Activated T-cell treated with anti-CD3 and anti-CD28 coated beads for 48 hours (primary cell): ENCODE data around the gene YBX2.

ENCODE experiments used
- DNase-seq: peaks from one replicate; pipeline ENCODE4 v3.0.0-alpha.2; 2020; ENCODE audit warnings: low read depth

YBX2 gene

DNA sequence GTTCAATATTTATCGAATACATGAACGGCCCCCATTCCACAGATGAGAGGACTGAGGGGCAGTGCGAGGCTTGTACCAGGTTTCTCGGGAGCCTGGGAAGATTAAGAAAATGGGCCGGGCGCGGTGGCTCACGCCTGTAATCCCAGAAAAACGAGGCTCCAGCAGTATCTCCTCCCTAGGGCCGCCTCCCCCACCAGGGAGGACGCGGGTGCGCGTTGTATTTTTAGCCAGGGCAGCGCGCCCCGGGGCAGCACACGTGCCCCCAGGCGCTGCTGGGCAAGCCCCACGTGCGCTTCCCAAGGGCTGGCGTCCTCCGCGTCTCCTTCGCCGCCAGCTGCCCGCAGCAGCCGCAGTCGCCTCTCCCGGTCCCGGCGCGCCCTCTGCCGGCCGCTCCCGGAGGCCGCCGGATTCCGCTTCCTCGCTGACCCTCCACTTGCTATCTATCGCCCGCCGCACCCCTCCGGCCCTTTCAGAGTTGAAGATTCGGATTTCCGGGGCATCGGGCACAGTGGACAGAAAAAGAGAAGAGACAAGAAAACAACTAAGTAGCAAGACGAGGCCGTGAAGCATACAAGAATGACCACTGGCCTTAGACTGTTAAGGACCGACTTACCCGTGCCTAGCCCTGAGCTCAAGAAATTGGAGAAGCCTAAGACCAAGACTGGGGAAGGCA is 1.9 kb upstream of the YBX2 start:
- peak; percentile 72 for DNase-seq

DNA sequence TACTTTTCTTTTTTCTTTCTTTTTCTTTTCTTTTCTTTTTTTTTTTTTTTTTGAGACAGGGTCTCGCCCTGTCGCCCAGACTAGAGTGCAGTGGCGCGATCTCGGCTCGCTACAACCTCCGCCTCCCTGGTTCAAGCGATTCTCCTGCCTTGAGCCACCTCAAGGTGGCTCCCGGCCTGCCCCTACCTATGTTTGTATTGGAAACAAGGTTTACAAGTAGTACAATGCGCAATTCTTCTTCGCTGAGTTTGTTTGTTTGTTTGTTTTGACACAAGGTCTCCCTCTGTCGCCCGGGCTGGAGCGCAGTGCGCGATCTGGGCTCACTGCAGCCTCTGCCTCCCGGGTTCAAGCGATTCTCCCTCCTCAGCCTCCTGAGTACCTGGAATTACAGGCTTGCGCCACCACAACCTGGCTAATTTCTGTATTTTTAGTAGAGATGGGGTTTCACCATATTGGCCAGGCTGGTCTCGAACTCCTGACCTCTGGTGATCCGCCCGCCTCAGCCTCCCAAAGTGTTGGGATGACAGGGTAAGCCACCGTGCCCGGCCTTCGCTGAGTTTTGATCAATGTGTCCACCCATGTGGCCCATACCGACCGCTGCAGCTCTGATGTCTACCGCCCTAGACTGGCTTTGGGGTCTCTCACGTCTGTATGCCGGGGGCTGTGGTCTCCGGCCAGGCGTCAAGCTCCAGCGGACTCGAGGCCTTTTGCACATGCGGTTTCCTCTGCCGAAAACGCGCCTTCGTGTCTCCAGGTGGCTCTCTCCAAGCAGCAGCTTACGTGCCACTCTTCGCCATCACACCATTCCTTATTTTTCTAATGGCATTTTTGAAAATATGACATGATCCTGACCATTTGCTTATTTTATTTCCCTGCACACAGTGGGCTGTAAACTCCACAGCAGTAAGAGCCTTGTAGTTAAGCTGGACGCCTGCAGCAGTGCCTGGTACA is 1.1 kb upstream of the YBX2 start:
- no peak for DNase-seq

DNA sequence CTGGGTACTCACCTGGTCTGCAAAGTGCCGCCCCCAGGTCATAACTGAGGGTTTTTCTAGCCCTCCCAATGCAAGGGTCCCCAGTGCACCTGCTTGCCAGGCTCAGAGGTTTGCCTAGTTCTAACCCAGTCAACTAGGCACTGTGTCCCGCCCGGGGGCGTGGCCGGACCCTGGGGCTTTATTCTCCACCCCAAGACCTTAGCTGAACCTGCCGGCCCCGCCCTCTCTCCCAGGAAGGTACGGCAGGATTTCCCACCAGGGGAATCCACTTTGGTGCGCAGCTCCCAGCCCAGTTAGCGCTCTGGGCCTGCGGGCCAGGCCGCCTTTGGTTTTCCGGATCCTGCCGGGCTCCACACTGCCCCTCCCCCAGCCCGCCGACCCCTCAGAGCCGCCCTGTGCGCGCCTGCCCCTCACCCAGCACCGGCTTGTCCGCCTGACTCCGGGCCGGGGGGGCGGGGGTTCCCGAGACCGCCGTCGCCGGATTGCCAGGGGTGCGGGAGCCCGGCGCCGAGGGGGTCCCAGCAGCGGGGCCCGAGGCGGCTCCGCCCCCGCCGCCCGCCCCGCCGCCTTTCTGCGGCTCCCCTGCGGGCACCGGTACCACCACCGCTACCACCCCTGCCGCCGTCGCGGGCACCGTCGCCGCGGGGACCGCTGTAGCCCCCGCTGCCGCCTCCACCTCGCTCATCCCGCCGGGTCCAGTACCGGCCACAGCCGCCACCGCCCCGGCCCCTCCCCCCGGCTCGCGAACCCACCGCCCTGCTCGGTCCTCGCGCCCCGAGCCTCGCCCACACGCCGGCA is 424 bp downstream of the YBX2 start:
- DNase-seq: no peak

DNA sequence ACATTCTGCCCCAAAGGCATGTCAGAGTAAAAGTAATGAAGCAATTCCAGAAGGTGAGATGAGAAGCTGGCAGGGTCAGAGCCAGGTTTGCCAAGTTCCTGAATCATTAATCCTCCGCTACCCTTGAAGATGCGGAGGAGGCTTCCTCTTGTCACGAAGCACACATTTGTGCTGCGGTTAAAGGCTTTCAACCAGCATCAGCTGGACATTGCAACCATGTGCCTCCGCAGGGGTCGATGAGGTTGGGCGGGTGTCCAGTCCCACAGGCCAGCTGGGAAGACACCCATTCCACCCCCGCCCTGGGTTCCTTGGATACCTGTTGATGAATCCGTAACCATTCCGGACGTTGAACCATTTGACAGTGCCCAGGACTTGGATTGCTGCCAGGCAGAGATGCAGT is 1.3 kb downstream of the YBX2 start:
- no peak for DNase-seq

DNA sequence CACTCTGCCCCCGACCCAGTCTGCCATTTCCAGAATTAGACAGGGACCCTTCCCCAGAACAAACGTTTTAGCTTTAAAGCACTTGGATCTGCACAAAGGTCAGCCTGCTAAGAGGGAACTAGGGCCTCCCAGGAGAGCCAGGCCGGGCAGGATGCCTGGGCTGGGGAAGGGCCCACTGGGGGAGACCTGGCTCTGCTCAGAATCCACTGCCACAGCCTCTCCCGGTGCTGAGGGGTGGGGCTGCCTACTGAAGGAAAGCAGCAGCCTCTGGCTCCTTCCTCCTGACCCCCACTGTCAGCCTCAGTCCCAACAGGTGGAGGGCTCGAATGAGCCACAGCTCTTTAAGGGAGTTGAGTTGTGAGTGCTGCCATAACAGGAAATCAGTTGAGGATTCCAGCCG is 1.7 kb downstream of the YBX2 start:
- no peak for DNase-seq

DNA sequence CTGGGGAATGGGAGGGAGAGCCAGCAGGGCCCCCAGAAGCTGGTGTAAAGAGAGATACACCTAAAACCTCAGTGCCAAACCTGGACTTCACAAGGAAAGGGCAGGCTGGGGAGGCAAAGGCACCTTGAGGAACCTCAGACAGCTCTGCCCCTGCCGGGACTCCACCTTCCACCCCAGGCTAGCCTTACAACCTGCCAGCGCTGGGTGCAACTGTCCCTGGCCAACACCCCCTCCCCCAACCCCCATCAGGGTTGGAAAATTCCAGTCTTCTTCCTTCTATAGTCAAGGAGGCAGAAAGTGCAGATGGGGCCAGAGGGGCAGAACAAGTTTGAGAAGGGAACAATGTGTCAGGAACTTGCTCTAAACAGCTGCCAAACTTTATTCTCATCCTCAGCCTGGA is 2.2 kb downstream of the YBX2 start:
- no peak for DNase-seq

DNA sequence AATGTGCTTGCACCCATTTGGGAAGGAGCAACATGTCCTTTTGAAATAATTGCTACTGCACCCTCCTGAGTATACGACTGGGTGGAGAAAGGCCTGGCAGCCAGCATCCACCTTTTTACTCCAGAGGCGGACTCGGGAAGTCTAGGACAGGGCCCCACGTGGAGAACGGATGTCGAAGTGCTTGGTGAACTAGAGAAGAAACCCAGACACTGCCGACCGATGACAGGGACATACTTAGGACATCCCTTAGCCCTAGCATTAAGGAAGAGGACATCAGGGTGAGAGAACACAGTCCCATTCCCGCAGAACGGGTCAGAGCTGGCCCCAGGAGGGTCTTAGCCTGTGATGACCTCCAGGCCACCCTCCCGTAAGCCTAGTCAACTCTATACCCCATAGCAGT is 3.8 kb downstream of the YBX2 start:
- DNase-seq: no peak

DNA sequence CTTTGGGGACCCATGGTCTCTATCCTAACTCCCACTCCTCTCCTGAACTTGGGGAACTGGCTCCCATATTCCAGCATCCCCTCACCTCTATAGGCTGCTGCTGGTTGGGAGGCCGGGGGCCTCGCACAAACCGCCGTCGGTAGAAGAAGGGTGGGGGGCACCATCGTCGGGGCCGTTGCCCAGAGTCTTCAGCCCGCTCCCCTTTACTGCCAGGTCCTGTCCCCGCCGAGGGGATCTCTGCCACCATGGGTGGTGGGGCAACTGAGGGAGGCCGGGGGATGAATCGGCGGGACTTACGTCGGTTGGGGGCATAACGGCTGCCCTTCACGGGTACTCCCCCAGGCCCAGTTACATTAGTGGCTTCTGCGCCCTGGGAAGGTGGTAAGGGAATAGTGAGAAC is 4.3 kb downstream of the YBX2 start:
- DNase-seq: no peak

DNA sequence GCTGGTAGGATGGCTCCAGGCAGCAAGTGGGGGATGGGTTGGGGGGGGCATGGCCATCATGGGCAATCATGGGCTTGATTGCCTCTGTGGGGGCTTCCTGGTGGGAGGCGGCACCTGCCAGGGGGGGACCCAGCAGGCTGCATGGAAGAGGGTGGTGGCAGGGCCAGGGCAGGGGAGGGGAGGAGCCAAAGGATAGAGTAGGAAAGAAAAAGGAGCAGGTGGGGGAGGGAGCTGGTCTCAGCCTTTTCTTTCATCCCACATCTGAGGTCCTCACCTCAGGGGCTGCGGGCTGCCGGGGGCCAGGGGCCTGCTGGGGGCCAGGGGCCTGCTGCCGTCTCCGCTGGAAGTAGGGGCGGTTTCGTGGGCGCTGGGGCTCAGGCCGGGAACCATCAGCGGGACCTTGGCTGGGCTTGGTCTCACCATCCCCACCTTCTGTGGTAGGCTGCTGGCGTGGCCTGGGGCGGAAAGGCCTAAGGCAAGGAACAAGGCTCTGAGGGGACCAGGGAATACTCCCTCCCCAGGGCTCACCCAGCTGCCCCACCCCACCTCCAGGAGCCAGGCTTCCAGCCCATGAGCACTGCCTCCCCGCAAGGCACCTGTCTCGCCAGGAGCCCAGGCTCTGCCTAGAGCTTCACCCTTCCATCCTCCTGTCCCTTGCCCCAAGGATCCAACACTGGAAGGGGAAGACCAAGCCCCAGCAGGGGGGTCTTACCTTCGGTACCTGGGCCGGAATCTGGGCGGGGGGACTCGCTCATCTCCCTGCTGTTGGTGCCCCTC is 5.0 kb downstream of the YBX2 start:
- no peak for DNase-seq

DNA sequence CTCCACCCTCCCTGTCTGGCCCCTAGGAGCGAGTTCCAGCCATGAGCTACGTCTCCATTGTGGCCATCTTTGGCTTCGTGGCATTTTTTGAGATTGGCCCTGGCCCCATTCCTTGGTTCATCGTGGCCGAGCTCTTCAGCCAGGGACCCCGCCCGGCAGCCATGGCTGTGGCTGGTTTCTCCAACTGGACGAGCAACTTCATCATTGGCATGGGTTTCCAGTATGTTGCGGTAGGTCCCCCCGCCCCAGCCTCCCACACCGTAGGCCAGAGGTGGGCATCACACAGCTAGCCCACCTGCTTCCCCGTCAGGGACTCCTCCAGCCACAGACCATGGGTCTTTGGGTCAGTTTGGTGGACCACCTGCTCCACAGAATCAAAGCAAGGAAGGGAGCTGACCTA is 8.8 kb downstream of the YBX2 start:
- no peak for DNase-seq

DNA sequence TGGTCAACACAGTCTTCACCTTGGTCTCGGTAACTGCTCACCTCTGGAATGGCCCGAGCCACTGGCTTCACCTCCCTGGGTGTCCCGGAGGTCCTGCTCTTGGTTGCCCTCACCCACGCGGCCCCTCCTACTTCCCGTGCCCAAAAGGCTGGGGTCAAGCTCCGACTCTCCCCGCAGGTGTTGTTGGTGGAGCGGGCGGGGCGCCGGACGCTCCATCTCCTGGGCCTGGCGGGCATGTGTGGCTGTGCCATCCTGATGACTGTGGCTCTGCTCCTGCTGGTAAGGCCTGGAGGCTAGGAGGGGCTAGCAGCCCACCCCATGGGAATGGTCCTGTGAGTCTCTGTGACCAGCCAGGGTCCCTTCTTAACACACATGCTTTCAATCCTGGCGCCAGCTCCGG is 9.5 kb downstream of the YBX2 start:
- DNase-seq: no peak

DNA sequence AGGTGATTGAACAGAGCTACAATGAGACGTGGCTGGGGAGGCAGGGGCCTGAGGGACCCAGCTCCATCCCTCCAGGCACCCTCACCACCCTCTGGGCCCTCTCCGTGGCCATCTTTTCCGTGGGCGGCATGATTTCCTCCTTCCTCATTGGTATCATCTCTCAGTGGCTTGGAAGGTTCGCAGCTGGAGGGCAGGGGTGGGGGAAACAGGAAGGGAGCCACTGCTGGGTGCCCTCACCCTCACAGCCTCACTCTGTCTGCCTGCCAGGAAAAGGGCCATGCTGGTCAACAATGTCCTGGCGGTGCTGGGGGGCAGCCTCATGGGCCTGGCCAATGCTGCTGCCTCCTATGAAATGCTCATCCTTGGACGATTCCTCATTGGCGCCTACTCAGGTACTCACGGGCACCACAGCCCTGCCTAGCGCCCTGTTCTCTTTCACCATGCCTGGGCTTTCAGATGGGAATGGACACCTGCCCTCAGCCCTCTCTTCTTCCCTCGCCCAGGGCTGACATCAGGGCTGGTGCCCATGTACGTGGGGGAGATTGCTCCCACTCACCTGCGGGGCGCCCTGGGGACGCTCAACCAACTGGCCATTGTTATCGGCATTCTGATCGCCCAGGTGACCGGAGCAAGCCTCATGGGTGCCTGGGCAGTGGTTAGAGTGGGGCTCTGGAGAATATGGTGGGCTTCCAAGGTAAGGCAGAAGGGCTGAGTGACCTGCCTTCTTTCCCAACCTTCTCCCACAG is 10.8 kb downstream of the YBX2 start:
- no peak for DNase-seq

DNA sequence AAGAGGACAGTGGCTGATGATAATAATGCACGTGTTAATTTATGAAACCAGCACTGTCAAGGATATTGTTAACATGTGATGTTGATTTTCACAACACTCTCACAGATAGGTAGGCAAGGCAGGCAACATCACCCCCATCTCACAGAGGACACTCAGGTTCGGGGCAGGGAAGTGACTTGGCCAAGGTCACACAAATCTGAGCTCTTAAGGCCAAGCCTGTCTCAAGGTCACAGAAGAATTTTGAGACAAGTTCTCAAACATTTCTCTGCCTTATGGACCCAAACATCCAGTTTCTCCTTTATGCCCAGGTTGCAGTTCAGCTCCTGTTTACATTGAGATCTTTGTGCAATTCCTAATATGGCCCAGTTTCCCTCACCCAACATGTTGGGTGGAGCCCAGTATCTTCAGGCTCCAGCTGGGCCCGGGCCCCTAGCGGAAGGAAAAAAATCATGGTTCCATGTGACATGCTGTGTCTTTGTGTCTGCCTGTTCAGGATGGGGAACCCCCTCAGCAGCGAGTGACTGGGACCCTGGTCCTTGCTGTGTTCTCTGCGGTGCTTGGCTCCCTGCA is 11.6 kb downstream of the YBX2 start:
- DNase-seq: no peak

DNA sequence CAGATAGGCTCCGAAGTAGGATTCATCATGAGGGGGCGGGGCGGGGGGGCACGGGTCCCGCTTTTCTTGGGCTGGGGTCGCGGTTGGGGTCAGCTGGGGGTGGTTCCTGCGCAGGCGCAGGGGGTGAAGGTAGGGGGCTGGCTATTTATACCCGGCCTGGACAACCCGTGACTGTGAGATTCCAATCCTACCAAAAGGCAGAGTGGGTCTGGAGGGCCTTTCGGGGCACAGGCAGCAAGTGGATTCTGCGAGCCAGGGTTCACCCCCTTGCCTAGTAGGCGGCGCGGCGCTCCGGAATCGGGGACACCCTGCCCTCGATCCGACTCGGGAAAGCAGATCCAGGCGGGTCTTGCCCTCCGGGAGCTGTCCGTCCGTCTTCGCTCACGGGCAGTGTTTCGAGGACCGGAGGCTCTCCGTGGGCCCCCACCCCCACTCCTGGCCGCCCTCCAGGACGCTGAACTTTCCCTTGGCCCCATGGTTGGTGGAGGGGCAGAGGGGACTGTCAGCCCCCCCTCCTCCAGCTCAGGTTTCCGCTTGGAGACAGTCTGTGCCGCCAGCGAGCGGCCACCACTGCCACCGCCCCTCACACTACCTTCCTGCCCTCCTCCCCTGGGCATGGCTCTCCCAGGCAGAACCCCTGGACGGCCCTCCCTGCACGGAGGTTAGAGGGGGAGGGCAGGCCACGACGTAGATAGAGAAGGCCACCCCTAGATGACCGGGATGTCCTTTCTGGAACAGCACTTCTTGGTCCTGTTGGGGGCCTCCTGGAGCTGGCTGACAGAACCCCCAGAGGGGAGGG is 12.3 kb downstream of the YBX2 start:
- no peak for DNase-seq

DNA sequence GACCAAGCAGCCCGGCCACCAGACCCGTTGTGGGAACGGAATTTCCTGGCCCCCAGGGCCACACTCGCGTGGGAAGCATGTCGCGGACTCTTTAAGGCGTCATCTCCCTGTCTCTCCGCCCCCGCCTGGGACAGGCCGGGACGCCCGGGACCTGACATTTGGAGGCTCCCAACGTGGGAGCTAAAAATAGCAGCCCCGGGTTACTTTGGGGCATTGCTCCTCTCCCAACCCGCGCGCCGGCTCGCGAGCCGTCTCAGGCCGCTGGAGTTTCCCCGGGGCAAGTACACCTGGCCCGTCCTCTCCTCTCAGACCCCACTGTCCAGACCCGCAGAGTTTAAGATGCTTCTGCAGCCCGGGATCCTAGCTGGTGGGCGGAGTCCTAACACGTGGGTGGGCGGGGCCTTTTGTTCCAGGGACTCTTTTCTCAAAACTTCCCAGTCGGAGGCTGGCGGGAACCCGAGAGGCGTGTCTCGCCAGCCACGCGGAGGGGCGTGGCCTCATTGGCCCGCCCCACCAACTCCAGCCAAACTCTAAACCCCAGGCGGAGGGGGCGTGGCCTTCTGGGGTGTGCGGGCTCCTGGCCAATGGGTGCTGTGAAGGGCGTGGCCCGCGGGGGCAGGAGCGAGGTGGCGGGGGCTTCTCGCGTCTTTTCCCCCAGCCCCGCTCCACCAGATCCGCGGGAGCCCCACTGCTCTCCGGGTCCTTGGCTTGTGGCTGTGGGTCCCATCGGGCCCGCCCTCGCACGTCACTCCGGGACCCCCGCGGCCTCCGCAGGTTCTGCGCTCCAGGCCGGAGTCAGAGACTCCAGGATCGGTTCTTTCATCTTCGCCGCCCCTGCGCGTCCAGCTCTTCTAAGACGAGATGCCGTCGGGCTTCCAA is 13.1 kb downstream of the YBX2 start, which contains the start of gene SLC2A4:
SLC2A4 (plus strand) TSS at position 645 of the 879 bp plus-strand sequence; CDS start at position 862, 217 bp downstream.
- peak; percentile 90 for DNase-seq

DNA sequence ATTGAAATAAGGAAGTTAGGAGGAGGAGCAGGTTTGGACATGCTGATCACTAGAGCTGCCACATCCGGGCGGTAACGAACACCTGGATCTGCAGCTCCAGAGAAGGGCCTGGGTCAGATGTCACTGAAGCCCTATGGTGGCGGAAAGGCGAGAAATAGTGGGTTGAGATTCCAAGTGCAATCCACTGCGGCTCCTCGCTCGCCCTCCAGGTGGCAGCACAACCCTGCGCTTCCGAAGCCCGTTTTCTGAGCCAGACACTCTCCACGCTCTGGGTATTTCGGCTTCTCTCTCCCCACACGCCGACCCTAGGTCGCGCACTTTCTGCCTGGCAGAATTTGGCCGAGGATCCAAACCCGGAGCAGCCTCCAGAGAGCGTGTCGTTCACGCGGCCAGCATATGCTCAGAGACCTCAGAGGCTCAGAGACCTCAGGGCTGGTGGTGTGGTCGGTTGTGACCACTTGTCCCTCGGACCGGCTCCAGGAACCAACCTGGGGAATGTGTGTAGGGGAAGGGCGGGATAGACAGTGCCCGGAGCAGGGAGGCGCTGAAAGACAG is 13.8 kb downstream of the YBX2 start:
- DNase-seq: peak; percentile 83

DNA sequence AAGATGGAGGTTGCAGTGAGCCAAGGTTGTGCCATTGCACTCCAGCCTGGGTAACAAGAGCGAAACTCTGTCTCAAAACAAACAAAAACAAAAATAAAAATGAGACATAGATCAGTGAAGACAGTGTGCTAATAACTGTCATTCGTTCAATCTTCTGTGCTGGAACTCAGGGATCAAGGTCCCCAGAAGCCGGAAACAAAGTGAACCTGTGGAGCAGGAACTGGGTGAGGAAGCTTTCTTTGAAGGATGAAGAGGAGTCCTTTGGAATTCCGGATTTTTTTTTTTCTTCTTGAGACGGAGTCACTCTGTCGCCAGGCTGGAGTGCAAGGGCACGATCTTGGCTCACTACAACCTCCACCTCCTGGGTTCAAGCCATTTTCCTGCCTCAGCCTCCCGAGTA is 15.0 kb downstream of the YBX2 start:
- no peak for DNase-seq

DNA sequence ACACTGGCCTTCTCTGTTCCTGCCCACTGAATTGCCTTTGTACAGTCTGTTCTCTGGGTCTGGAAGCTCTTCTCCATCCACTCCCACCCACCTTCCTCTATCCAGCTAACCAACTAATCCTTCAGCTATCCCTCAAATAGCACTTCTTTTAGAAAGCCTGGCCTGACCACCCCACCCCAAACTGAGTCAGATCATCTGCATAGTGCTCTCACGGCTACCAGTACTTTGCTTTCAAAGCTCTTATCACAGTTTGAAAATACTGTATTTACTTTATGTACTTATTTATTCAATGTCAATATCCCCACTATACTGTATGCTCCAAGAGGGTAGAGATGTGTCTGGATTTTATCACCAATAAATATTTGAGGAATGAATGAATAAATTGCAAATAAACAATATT is 27.7 kb downstream of the YBX2 start:
- DNase-seq: no peak

DNA sequence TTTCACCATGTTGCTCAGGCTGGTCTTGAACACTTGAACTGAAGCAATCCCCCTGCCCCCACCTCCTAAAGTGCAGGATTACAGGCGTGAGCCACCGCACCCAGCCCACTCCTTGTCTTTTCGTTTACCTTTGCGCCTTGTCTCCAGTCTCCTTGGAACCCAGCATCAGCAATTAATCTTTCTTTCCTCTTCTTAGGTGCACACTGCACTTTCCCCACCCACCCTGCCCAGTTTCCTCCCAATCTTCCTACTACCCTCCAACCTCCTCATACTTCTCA is 30.7 kb downstream of the YBX2 start:
- no peak for DNase-seq
